VCaP (cell line): ENCODE results near the gene KRT38.
"Not testable (repeated sequence)": the region's sequence is repeated elsewhere in the genome, so short reads cannot be mapped to it uniquely, and the experiment has no call there.

Experiments used
- H3K27ac ChIP-seq: fragments of 450-650 bp; 2 replicates; pipeline ENCODE4 v1.5.1; 2017
- TF ChIP-seq, protein P1 (sequence below): fragments of 450-650 bp; conservative IDR thresholded peaks from 2 replicates; pipeline ENCODE4 v1.5.1; 2017; ENCODE audit warnings: mild to moderate bottlenecking, moderate library complexity

The KRT38 gene

DNA sequence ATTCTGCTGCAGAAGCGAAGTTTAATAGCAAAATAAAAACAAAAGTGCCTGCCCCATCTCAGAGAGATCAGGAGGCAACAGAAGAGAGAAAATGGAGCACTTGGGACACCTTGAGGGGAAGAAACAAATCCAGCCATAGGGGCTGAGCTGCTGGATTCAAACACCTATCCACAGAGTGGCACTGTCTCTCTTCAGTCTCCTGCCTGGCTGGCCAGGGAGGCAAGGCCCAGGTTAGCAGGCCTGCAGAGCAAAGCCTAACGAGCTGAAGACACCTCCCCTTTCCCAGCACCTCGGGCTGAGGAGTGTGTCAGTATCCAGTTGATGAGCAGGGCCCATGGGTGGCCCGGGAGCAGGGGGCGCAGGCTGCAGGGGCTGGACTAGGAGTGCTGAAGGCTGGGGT is 34.6 kb downstream of the KRT38 start:
- H3K27ac ChIP-seq: no peak overlapping the region

DNA sequence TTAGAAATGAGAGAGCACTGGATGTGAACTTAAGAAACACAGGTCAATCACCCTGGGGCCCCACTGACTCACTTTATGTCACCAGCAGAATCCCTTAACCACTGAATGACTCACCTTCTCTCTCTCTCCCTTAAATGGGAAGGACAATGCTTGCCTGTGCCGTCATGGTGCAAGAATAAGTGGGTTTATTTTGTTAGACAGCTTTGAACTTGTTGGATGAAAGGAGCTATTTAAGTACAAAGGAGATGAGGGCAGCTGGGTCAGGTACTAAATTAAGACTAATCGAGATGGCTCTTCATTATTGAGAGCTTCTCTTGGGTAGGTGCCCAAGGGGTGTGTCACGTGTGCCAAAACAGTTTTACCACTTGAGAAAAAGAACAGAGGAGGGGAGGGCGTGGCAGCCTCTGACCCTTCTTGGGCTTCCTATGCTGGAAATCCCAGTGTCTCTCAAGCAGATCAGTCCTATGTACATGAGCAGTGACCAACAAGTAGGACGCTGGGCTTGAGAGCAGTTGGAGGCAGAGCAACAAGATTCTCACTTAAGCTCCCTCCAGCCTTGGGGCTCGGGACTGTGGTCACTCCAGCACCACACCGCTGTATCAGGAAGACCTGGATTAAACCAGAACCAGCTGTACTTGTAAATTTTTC is 36.6 kb downstream of the KRT38 start:
- no peak overlapping the region for H3K27ac ChIP-seq
- TF ChIP-seq, protein P1, sequence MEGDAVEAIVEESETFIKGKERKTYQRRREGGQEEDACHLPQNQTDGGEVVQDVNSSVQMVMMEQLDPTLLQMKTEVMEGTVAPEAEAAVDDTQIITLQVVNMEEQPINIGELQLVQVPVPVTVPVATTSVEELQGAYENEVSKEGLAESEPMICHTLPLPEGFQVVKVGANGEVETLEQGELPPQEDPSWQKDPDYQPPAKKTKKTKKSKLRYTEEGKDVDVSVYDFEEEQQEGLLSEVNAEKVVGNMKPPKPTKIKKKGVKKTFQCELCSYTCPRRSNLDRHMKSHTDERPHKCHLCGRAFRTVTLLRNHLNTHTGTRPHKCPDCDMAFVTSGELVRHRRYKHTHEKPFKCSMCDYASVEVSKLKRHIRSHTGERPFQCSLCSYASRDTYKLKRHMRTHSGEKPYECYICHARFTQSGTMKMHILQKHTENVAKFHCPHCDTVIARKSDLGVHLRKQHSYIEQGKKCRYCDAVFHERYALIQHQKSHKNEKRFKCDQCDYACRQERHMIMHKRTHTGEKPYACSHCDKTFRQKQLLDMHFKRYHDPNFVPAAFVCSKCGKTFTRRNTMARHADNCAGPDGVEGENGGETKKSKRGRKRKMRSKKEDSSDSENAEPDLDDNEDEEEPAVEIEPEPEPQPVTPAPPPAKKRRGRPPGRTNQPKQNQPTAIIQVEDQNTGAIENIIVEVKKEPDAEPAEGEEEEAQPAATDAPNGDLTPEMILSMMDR: no peak

More for the DNA sequence above, 34.6 kb downstream of the KRT38 start:
- TF ChIP-seq, protein P1: no peak; the same call in 1 of the 2 replicates

DNA sequence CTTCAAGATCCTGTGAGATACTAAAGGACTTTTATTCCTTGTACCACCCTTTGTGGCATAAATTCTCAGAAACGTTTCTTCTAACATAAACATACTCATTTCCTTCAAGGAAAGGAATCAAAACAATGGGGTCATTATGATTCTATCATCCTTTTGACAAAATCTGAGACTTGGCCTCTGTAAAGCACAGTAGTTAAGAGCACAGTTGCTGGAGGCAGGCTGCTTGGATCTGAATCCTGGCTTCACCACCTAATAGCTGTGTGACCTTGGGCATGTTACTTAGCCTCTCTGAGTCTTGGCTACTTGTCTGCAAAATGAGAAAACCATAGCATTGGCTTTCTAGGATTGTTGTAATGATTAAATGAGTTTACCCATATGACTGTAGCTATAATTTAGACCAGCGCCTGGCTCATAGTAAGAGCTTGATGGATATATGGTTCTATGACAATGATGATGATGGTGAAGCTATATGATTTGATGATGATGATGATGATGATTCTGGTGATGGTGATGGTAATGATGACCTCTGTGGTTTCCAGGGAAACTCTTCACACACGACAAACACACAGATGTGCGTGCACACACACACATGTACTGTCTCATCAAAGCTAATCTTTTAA is 37.3 kb downstream of the KRT38 start:
- TF ChIP-seq, protein P1: no peak

DNA sequence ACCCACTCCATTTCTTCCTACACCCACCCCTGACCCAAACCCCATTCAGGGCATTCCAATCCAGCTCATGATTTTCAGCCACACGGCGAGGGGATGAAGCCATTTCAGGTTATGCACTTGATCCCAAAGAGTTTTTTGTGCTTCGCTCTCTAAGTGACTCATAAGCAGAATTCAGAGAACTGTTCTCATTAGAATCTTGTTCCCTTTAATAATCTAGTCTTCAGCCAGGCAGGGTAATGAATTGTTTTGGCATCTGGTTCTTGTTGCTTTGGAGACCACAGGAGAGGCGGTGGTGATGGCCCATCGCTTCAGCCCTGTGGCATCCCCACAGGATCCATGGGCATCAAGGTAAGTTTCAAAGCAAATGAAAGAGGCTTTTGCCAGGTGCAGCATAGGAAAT is 38.6 kb downstream of the KRT38 start:
- H3K27ac ChIP-seq: no peak overlapping the region
- TF ChIP-seq, protein P1: no peak

More for the DNA sequence above, 37.3 kb downstream of the KRT38 start:
- no peak overlapping the region for H3K27ac ChIP-seq

DNA sequence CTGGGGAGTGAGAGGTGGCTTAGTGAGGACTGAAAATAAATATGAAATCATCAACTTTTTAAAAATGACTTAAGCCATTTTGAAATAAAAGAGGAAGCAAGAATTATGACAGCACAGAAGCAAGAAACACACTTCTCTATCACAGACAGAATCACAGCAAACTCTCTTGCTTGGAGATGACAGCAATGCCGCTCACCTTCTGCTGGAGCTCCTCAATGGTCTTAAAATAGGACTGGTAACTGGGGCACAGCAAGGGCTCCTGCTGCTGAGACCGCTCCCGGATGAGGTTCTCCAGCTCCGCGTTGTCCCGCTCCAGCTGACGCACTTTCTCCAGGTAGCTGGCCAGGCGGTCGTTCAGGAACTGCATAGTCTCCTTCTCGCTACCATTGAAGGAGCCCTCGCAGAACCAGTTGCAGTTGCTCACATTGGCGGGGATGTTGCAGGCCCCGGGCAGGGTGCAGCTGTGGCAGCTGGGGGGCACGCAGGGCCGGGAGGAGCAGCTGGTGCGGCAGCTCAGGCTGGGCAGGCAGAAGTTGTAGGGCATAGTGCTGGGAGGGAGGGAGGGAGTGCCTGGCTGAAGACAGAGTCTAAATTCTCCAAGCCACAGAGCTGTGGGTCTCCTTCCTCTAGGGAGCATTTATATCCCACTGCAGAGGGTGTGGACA is 43.7 kb downstream of the KRT38 start, which contains the start of gene KRT31:
Gene KRT31, minus strand, starts transcription at position 613 of the 665 bp plus-strand sequence. Its CDS starts 69 bp downstream, at position 544.
- H3K27ac ChIP-seq: no peak within 1 kb of the TSS
- TF ChIP-seq, protein P1: no peak

DNA sequence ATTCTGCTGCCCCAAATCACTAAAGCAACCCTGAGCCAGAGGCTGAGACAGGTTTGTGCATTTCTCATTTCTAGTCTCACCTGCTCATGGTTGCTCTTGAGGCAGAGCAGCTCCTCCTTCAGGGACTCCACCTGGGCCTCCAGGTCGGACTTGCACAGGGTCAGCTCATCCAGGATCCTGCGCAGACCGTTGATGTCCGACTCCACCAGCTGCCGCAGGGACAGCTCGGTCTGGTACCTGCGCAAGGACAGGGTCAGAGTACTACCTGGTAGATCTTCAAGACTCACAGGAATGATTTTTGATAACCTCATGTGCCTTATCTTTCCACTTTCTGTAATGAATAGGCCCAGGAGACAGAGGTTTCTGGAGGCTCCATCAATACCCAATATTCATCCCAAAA is 44.4 kb downstream of the KRT38 start:
- TF ChIP-seq, protein P1: no peak
- H3K27ac ChIP-seq: no peak overlapping the region

DNA sequence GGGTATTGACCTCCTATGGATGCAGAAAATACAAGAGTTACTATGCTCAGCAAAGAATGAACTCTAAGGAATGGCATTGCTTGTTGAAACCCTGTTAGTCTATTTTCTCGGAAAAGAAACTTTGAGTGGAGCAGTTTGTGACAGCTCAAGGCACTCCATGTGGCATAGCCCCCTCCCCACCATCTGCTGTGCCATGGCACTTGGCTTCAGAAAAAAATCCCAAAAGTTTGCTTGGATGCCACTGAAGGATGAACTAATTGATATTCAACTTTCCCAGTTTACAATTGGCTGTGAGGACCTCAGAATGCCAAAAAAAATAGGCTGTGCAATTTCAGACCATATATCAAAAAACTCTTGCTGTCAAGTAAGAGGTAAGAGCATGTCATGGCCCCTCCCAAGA is 45.2 kb downstream of the KRT38 start:
- TF ChIP-seq, protein P1: no peak
- no peak overlapping the region for H3K27ac ChIP-seq

DNA sequence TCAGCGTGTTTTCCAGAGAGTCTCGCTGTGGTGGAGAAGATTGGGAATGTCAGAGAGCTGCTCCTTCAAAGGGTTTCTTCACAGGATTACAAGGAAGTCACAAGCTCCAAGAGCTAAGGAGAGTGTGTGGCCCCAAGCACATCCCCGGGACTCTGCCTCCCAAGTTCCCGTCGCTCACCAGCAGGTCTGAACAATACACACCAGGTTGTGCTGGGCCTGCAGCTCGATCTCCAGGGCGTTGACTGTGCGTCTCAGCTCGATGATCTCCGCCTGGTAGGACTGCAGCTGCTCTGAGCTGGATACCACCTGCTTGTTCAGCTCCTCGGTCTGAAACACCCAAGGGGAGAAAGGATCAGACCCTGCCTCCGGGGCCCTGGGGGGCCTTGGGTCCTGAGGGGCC is 45.7 kb downstream of the KRT38 start:
- H3K27ac ChIP-seq: not testable (repeated sequence)
